Activated CD8-positive, alpha-beta memory T cell treated with anti-CD3 and anti-CD28 coated beads, Interleukin-2, amount 50 U/mL, for 24 hours (primary cell): Measurements from ENCODE around the gene UBE2V1.
"Not testable (repeated sequence)": the region's sequence is repeated elsewhere in the genome, so short reads cannot be mapped to it uniquely, and the experiment has no call there.

ENCODE experiments used
- DNase-seq: peaks from one replicate; pipeline ENCODE4 v3.0.0-alpha.2; 2020; ENCODE audit errors: extremely low read depth

UBE2V1 gene

DNA sequence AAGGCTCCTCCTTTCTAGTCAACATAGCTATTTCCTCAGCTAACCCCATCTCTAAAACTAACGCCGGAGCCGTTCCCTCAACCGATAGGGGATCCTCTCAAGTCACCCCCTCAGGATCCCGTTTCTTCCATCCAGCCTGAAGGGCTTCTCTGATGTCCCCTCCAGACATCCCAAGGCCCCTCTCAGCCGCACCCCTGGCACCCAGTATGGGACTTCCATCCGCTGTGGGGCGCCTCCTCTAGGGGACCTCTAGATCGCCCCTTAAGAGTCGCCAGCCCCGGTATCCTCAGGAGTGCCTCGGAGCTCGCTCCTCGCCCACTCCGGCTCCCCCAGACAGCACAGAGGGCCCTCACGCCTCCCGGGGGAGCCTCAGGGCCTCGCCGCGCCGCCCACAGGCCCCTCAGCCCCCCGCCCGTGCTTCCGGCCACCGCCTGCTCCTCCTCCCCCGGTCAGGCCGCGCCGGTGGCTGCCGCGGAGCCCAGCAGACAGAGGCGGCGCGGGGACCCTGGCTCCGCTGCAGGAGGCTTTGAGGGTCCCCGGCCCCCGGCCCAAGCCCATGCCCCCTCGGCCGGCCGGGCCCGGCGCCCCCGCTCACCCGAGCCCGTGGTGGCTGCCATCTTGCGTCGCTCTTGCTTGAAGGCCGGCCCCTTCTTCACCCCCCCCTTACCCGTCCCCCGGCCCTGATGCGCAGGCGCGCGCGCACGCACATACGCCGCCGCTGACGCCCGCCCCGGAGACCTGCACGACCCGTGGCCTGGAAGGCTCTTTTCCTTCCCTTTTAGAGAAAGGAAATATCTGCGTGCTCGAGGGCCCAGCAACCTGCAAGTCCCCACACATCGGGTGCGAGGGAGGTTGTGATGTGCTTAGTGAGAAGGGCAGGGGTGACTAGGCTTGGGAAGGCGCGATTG is at the start of gene UBE2V1:
Gene UBE2V1, minus strand, starts transcription at position 639 of the 908 bp plus-strand sequence. Its CDS starts 22 bp downstream, at position 617.
- peak; percentile 76 for DNase-seq

DNA sequence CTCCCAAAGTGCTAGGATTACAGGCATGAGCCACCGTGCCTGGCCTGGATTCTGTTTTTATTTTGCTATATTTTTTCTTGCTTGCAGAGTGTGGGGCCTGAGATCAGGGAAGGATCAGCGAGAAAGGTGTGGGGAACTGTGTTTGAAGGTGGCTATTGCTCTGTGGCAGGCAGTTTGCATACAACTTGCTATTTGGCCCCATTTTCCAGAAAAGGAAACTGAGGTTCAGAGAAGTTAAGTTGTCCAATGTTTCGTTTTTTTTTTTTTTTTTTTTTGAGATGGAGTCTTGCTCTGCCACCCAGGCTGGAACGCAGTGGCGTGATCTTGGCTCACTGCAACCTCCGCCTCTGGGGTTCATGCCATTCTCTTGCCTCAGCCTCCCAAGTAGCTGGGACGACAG is 48.5 kb upstream of the UBE2V1 start:
- DNase-seq: not testable (repeated sequence)

DNA sequence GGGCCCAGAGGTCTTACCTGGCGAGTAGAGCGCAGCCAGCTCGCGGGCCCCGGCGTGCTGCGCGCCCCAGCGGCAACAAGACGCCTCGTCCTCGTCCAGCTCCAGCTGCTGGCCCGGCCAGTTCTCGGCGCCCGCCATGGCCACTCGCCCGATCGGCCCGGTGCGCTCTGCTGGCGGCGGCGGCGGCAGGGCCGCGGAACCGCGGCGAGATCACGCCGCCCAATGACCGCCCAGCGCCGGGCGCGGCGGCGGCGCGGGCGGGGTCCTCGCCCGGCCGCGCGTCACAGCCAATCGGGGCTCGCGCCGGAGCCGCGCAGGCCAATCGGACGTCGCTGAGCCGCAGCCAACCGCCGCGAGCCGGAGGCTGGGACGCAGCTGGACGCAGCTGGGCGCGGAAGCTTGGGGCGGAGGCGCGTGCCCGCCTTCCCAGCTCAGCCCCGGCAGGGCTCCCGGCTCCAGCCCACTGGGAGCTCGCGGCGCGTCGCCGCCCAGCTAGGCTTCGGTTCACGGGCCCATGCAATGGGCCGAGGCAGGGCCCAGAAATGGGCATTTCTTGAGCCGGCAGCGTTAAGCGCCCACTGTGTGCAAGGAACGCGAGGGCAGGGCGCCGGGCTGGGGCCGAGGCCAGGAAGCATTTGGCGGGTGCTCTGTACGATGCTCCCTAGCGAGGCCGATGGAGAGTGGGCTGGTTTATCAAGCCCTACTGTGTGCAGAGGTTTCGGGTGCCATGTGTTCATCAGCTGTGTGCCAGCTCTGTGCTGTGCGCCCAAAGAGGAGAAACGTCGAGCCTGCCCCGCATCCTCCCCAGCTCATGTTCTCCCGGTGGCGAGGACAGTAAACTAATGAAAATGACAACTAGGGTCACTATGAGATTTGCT is 40.8 kb upstream of the UBE2V1 start, which contains the start of gene PEDS1:
Gene PEDS1, minus strand, starts transcription at position 224 of the 878 bp plus-strand sequence. Its CDS starts 86 bp downstream, at position 138.
- DNase-seq: peak; percentile 47

DNA sequence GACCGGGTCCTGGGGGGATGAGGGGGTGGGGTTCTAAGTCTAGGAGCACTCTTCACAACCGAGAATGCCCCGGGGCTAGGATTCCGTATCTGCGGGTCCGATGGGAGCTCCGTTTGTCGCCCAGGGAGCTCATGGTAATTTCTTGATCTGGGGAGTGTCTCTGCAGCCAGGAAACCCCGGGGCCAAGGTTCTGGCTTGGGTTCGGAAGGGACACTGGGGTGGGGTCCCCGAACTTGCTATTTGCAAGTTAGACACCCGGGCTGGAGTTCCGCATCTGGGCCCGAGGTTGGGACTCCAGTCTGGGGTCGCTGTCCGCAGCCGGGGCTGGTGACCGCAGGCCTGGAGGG is 40.2 kb upstream of the UBE2V1 start:
- DNase-seq: no peak

DNA sequence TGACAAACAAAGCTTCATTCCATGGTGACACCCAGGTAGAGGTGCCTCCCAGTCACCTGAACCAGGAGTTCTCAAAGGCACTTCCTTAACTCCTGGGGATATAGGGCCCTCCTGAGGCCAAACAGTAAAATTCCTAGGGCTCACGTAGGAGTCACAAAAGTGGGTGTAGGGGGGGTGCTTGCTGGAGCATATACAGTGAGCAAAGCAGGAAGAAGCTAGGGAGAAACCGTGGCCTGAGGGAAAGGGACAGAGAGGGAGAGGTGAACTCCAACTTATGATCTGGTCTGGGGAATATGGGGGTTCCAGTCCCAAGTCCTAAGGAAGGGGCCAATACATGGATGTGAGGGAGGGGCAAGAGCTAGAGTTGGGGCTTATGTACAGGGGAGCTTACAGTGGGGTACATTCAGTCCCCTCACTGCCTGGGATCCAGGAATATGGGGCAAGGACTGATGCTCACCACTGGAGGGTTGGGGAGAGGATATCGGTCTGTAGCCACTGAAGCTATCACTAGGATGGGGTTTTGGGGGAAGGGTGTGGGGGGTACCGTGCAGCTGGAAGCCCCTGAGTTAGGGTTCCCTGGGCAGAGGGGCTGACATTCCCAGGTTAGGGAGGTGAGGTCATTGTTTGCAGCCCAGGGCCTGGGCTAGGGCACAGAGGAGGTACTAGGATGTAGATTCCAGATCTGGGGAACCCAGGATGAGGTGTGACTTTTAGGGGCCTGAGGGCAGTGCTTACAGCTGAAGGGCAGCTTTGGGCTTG is 39.6 kb upstream of the UBE2V1 start:
- DNase-seq: no peak

DNA sequence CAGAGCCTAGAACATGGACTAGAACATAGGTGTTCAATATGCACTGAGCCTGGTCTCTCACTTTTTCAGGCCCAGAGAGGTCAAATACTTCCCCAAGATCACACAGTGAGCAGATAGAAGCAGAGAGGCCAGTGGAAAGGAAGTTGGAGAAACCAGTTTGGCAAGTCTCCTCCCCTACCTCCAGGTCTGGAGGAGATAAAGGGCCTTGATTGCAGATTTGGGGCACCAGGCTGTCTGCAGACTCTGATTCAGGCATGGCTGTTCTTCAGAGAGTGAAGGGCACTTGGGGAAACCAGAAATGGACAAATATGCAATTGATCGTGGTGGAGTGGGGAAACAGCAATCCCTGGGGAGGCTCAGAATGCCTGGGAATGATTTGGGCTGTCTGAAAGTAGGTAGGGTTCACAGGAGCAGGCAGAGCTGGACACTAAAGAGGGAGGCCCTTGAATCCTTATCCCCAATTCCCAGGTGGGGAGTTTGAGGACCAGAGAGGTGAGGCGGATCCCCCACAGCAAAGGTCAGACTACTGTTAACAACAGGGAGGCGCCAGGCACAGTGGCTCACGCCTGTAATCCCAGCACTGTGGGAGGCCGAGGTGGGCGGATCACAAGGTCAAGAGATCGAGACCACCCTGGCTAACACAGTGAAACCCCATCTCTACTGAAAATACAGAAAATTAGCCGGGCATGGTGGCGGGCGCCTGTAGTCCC is 38.2 kb upstream of the UBE2V1 start:
- DNase-seq: no peak

DNA sequence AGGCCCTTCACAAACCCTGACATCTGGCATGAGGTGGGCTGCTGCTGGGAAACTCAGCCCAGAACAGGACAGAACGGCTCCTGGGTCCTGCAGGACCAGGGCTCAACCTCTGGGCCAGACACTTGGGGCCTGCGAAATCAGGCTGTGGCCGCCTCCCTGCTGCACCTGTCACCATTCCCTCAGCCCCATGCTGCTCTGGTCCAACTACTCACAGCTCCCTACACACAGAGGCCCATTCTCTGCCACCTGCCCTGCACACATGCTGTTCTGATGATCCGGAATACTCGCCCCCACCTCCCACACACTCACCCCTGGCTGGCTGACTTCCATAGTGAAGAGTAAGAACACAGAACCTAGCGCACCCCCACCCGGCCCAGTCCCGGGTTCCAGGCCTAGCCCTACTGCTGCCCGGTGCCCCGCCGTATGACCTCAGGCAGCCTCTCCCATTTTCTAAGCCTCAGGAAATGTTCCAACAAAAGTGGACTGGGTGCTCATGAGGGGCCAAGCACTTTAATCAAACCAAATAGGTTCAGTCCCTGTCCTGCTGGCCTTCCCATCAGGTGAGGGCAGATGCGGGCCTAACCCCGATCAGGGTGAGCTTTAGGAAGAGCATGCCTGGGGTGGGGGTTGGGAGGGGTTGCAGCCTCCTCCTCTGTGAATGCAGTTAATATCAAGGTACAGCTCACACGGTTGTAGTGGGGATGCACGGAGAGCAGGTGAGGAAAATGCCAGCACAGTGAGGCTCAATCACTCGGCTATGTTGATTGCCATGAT is 36.7 kb upstream of the UBE2V1 start:
- DNase-seq: no peak

DNA sequence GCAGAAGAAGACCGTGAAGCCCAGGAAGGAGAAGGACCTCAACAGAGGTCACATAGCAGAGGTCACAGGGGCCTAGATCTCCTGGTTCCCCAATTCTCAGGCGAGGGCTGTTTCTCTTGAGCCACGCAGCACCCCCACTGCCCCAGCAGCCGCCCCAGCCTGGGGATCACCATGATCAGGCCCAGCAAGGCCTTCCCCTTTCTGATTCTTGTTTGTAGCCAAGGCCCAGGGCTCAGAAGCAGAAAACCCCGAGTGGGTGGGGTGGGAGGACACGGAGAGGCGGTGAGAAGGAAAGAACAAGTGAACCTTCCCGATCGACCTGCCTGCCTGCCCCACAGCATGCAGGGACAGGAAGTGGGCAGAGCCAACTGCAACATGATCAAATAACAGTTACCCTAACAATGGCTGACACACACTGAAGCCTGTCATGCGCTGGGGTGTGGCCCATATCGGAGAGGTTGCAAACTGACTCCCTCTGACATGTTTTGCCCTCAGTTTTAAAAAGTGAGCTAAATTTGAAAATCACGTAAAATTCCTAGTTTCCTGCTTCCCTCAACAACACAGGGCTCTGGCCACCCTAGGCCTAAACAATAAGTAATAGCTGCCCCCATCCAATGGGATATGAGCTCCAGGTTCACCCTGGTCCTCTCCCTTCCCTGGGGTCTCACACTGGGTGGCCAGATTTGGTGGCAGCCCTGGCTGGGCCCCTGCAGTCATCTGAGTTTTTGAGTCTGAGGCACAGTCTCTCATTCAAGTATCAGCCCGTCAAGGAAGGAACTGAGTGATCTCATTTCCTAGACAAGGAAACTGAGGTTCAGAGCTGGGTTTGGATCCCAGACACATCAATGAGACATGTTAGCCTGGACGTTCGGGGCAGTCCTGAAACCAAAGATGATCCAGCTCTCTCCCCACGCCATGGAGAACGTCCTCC is 34.0 kb upstream of the UBE2V1 start:
- DNase-seq: peak; percentile 41

DNA sequence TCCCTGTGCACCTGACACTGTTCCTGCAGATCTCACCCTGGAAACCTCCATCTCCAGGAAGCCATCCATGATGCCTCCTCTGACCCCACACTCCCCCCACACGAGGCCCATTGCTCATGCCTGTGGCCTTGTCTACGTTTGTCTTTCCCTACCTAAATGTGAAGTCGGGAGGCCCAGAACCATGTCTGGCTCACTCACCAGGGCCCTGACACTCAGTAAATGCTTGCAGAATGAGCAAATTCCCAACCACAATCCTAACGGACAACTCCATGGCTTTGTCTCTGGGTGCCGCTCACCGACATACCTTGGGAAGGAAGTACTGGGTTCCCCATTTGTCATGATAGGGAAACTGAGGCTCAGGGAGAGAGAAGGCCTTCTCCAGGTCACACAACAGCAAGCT is 33.3 kb upstream of the UBE2V1 start:
- DNase-seq: no peak

DNA sequence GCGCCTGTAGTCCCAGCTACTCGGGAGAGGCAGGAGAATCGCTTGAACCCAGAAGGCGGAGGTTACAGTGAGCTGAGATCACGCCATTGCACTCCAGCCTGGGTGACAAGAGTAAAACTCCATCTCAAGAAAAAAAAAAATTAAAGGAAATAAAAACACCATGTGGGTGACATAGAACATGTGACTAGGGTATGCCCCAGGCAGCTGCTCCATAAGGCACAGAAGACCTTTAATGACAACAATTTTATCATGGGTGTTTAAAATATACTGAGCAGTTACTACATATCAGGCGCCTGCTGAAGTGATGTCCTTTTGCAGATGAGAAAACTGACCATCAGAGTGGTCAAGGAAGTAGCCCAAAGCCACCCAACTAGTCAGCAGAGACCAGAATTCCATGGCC is 32.6 kb upstream of the UBE2V1 start:
- no peak for DNase-seq

DNA sequence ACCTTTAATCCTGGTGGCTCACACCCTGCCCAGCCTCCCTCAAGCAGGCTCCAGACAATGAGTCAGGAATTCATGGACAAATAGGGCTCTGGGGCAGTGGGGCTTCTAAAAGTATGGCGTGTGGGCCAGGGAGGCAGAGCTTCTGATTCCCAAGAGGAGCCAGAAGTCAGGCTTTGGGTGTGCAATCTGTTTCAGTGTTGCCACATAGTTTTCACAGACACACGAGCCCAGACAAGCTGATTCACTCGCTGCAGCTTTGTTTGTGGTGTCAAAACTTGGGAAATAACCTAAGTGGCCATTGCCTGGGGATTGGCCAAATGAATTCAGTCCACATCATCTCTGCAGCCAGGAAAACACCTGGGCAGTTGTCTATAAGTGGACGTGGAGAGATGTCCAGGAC is 31.4 kb upstream of the UBE2V1 start:
- no peak for DNase-seq

DNA sequence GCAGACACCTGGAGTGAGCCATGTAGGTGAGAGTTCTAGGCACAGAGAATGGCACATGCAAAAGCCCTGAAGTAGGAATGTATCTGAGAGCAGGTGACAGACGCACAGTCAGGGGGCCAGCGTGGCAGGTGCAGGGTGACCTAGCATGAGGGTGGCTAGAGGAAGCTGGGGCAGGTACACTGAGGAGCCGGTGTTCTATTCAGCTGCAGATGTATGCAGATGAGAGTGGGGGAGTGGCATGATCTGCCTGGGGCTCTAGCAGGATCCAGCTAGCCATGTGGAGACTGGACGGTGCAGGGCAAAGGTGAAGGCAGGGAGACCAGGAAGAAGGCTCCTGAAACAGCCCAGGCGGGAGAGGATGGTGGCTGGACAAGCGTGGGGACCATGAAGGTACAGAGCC is 29.9 kb upstream of the UBE2V1 start:
- no peak for DNase-seq

DNA sequence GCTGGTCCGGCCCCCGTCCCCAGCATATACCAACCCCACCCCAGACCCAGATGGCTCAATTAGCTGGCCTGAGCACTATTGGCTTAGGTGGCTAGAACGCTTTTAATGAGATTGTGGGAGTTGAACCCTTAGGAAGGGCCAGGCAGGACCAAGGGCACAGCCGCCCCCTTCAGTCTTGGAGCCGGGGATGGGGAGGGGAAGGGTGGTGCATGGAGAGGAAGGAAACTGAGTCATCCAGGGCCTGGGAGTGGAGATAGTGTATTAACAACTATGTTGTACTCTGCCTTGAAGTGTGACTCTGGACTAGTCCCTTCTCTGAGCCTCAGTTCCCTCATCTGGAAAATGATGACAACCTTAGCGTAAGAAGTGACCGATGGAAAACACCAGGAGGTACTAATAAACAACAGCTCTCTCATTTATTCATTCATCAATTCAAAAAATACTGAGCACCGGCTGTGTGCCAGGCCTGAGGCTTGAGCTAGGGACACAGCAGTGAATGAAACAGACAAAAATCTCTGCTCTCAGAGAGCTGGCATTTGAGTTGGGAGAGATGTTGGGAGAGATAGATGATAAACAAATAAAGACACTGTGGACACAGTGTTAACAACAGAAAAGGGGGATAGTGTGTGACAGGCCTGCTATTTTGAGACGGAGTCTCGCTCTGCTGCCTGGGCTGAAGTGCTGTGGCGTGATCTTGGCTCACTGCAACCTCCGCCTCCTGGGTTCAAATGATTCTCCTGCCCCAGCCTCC is 29.0 kb upstream of the UBE2V1 start:
- DNase-seq: no peak

DNA sequence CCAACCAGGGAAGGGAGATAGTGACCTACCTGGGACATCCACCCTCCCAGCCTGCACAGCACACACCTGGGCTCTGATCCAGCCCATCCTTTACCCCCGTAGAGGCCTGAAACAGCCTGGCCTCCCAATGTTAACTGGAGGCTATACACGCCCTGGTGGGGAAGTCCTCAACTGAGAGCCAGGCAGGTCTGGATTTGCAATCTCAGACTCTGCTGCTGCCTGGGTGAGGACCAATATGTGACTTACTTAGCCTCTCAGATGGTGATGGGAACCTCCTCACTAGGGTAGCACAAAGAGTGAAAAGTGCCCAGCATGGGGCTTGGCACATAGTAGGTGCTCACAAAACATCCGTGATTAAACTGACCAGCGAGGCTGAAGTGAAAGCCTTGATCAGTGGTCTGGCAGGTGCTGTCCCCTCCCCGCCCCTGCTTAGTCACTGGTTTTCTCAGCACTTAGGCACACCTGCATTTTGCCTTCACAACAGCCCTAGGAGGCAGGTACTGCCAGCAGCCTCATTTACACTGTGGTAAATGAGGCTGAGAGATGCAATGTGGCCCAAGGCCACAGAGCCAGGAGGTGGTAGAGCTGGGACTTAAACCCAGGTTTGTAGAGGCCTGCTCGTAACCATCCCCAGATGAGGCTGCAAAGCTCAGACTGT is 28.2 kb upstream of the UBE2V1 start:
- DNase-seq: no peak

DNA sequence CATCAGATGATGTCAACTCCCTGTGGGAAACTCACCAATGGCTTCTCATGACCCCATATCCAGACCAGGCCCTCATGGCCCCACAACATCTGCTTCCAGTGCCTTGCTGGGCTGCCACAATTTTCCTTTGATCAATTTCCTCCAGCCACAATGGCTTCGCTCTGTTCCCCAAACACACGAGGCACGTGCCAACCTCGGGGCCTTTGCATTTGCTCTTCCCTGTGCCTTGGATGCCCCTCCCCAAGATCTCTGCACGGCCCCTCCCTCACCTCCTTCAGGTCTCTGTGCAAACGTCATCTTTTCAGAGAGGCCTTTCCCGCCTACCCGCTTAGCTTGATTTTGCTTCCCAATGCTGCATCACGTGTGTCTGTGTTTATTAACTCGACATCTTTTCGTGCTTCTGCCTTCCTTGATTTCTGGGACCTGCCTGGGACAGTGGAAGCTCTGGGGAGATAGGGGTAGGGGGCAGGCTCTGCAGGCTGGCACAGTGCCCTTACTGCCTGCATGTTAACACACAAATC is 27.4 kb upstream of the UBE2V1 start:
- no peak for DNase-seq

DNA sequence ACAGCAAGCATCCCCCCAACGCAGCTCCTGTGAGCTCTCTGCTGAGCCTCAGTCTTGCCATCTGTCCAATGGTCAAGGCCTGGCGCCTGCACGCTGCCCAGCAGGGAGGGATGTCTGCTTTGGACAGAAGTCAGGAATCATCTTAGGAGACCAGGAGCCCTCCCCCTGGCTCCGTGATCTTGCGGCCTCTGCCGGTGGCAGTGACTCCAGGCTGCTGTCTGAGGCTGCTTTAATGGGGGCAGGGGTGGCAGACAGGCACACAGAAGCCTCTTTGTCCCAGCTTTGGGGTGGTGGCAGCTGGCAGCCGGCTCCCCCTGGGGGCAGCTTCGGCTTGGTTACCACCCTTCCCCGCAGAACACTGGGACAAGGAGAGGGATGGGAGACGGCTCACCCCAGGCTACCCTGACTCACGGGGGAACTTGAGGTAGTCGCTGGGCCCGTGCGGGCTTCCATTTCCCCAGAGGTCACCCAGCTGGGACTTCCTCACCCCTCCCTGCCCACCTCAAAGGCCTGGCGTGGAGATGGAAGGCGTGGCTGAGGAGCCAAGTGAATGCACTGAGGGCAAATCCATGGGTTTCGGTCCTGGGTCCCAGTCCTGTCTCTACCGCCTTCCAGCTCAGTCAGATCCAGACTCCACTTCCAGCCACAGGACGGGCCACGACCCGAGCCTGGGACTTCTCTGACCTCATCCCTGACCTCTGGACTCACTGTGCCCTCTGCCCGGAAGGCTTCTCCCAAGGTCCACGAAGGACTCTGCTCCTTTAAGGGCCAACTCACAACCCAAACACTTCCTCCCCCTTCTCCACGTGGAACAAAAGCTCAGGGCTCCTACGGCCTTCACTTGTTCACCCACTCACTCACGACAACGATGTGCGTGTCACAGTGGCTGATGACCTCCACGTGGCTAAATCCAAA is 25.8 kb upstream of the UBE2V1 start:
- no peak for DNase-seq

DNA sequence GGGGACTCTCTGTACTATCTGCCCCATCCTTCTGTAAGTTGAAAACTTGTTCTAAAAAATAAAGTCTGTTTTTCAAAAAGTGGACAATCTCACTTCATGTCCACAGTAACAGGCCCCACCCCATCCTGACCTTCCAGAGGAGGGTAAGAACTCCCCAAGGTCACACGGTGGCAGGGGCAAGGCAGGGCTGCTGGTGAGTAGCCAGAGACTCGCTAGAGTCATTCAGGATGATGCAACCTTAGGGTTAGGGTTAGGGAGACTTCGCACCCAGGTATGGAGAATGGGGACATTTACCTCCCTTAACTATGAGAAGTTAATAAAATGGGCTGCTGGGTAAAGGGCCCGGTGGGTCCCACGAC is 25.1 kb upstream of the UBE2V1 start:
- DNase-seq: no peak
